WTC11 (cell line): ENCODE results near the gene EYA2. TPM values are rescaled to one million over a fixed set of nuclear protein-coding genes. Genes with fewer than 3 reads are reported as not detected.

ENCODE experiments used
- ATAC-seq: fragments of 200-7000 bp; cut with Tn5 transposase; 2 replicates; pipeline ENCODE4 v1.10.0; 2021; ENCODE audit warnings: mild to moderate bottlenecking, moderate library complexity
- CTCF ChIA-PET: fragments of 300-600 bp; sonication (Branson Sonifier 250); formaldehyde crosslinking; loops from one replicate; lab custom pipeline; 2021; ENCODE audit warnings: antibody characterized with exemption; lab: Charles Lee
- POLR2A ChIA-PET: fragments of 350-600 bp; sonication (Branson Sonifier 250); formaldehyde crosslinking; loops from one replicate; lab custom pipeline; 2021; ENCODE audit warnings: antibody characterized with exemption; lab: Charles Lee
- DNase-seq: peaks from one replicate; pipeline ENCODE4 v3.0.0; 2021; ENCODE audit warnings: low spot score
- H3K27ac Mint-ChIP-seq: 2 replicates; pipeline ENCODE4 v1.8.0; 2021; ENCODE audit warnings: mixed read lengths
- H3K27me3 Mint-ChIP-seq: 2 replicates; pipeline ENCODE4 v1.8.0; 2021; ENCODE audit warnings: low read depth, mild to moderate bottlenecking, moderate library complexity, mixed read lengths
- H3K36me3 Mint-ChIP-seq: 2 replicates; pipeline ENCODE4 v1.8.0; 2021; ENCODE audit warnings: mixed read lengths
- H3K4me1 Mint-ChIP-seq: 2 replicates; pipeline ENCODE4 v1.8.0; 2022; ENCODE audit warnings: mixed read lengths
- H3K4me3 Mint-ChIP-seq: 2 replicates; pipeline ENCODE4 v1.8.0; 2021; ENCODE audit warnings: mild to moderate bottlenecking, moderate library complexity, mixed read lengths
- H3K9me3 Mint-ChIP-seq: 2 replicates; pipeline ENCODE4 v1.8.0; 2021; ENCODE audit warnings: mixed read lengths
- GTF2I ChIP-seq: fragments of 250-450 bp; sonication (Bioruptor Pico); conservative IDR thresholded peaks from 2 replicates; pipeline ENCODE4 v1.4.0; 2021; ENCODE audit warnings: mild to moderate bottlenecking
- JAZF1 ChIP-seq: fragments of 250-450 bp; sonication (Bioruptor Pico); IDR thresholded peaks from 2 replicates; pipeline ENCODE4 v1.9.0; 2021; ENCODE audit warnings: moderate library complexity, mild to moderate bottlenecking, inconsistent platforms
- SMAD3 ChIP-seq: sonication (generic); formaldehyde crosslinking; IDR thresholded peaks from 2 replicates; pipeline ENCODE4 v1.8.0; 2022; ENCODE audit warnings: missing genetic modification reagents, mild to moderate bottlenecking, borderline replicate concordance
- SP1 ChIP-seq: sonication (generic); formaldehyde crosslinking; conservative IDR thresholded peaks from 2 replicates; pipeline ENCODE4 v1.8.1; 2022; ENCODE audit warnings: missing genetic modification reagents
- TCF7 ChIP-seq: sonication (generic); formaldehyde crosslinking; IDR thresholded peaks from 2 replicates; pipeline ENCODE4 v1.8.0; 2022; ENCODE audit warnings: mild to moderate bottlenecking, low read depth, missing genetic modification reagents, moderate library complexity
- TEAD1 ChIP-seq: sonication (generic); formaldehyde crosslinking; IDR thresholded peaks from 2 replicates; pipeline ENCODE4 v1.8.0; 2022; ENCODE audit warnings: mild to moderate bottlenecking, missing genetic modification reagents
- ZNF138 ChIP-seq: sonication (generic); formaldehyde crosslinking; conservative IDR thresholded peaks from 2 replicates; pipeline ENCODE4 v1.8.1; 2022; ENCODE audit warnings: mild to moderate bottlenecking, moderate library complexity, missing genetic modification reagents
- ZNF219 ChIP-seq: sonication (generic); formaldehyde crosslinking; IDR thresholded peaks from 2 replicates; pipeline ENCODE4 v1.8.0; 2023; ENCODE audit warnings: missing genetic modification reagents, mild to moderate bottlenecking, borderline replicate concordance
- ZNF423 ChIP-seq: fragments of 250-450 bp; sonication (Bioruptor Pico); IDR thresholded peaks from 2 replicates; pipeline ENCODE4 v2.1.2; 2022; ENCODE audit warnings: mild to moderate bottlenecking, moderate library complexity
- ZNF671 ChIP-seq: fragments of 250-450 bp; sonication (Bioruptor Pico); IDR thresholded peaks from 2 replicates; pipeline ENCODE4 v1.8.0; 2021; ENCODE audit warnings: mild to moderate bottlenecking
- total RNA-seq: library from RNA; stranded (reverse); gene quantifications from 3 replicates; pipeline ENCODE4 v1.2.3, GENCODE V29; 2021
- TF ChIP-seq, protein P1 (sequence below): sonication (generic); formaldehyde crosslinking; IDR thresholded peaks from 2 replicates; pipeline ENCODE4 v1.8.0; 2022; ENCODE audit warnings: mild to moderate bottlenecking, missing genetic modification reagents
- TF ChIP-seq, protein P2 (sequence below): sonication (generic); formaldehyde crosslinking; IDR thresholded peaks from 2 replicates; pipeline ENCODE4 v1.8.1; 2023; ENCODE audit warnings: mild to moderate bottlenecking, missing genetic modification reagents, borderline replicate concordance
- TF ChIP-seq, protein P3 (sequence below): sonication (generic); formaldehyde crosslinking; IDR thresholded peaks from 2 replicates; pipeline ENCODE4 v1.8.1; 2022; ENCODE audit warnings: low read depth, missing genetic modification reagents, borderline replicate concordance
- TF ChIP-seq, protein P4 (sequence below): fragments of 250-450 bp; sonication (Bioruptor Pico); IDR thresholded peaks from 2 replicates; pipeline ENCODE4 v1.9.0; 2021; ENCODE audit warnings: mild to moderate bottlenecking
- TF ChIP-seq, protein P5 (sequence below): sonication (generic); formaldehyde crosslinking; IDR thresholded peaks from 2 replicates; pipeline ENCODE4 v1.8.0; 2022; ENCODE audit warnings: missing genetic modification reagents
- TF ChIP-seq, protein P6 (sequence below): sonication (generic); formaldehyde crosslinking; IDR thresholded peaks from 2 replicates; pipeline ENCODE4 v1.8.1; 2022; ENCODE audit warnings: low read depth, mild to moderate bottlenecking, moderate library complexity, missing genetic modification reagents, borderline replicate concordance

Gene EYA2
- total RNA-seq, 1 experiment from 2014 or later: 1.5 TPM

DNA sequence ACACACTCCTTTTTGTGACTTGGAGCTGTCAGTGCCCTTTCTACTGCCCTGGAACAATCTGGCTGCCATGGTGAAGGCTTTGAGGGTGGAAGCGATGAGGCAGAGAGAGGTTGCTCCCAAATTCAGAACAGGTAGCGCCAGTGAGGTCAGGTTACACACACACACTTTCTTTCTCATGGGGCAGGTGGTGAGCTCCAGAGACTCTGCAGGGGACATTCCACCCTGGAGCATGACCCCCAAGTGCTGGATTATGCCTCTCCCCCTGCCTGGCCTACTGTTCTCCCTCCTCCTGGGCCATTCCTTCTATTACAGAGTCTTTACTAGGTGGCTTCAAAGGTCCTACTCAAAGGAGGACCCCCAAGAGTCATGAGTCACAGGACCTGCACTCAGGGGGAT lies 98.0 kb downstream of the EYA2 start:
- no peak overlapping the region for H3K4me3 Mint-ChIP-seq
- TF ChIP-seq SMAD3 (CRISPR knock-in tag) (no peak), TEAD1 (0 out of 2 replicates have a peak, but pooled peaks have one; percentile 12), ZNF423 (CRISPR knock-in tag) (peak; percentile 53)
- ATAC-seq (peak; percentile 74), DNase-seq (no peak)
- no peaks in the 10 kb centered on the region for H3K27me3 Mint-ChIP-seq
- 0 out of 2 replicates have a peak, but pooled peaks cover 3% of the 10 kb centered on the region for H3K9me3 Mint-ChIP-seq
- H3K4me1 Mint-ChIP-seq: peaks cover 56% of the 10 kb centered on the region
- ChIA-PET CTCF (interaction anchor here (1.5 kb wide), 1 partner anchor 172 kb away, joined by 5 read pairs; no protein-coding TSS in a partner anchor), POLR2A (interaction anchor here (0.7 kb wide), 1 partner anchor 144 kb away, joined by 3 read pairs; no protein-coding TSS in a partner anchor)
- H3K27ac Mint-ChIP-seq: peak overlapping the region; percentile 81; the same call in 1 of the 2 replicates
- H3K36me3 Mint-ChIP-seq: no peaks in the 10 kb centered on the region

DNA sequence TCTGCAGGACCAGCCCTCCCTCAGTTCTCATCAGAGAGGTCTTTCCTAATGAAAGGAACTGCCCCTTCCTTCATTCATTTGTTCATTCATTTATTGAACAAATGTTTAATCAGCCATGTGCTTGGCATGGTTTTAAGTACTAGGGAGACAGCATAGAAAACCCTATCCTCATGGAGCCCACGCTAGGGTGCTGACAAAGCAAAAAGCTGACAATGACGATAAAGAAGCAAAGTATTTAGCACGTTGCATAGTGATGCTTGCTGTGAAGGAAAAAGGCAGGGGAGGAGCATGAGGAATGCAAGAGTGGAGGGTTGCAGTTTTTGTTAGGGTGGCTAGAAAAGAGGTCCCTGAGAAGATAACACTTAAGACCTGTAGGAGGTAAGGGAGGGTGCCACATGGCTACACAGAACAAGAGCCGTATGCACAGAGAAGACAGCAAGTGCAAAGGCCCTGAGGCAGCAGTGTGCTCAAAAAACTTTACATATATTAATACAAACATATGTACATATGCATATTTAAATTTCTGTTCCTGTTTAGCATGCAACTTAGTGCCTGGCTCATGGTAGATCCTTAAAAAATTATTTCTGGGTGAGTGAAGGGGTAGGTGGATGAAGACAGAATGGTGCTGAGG lies 98.9 kb downstream of the EYA2 start:
- CTCF ChIA-PET: no interaction called here
- Mint-ChIP-seq H3K27me3 (no peaks in the 10 kb centered on the region), H3K4me1 (peaks cover 61% of the 10 kb centered on the region), H3K36me3 (no peaks in the 10 kb centered on the region), H3K27ac (no peak overlapping the region), H3K4me3 (no peak overlapping the region), H3K9me3 (0 out of 2 replicates have a peak, but pooled peaks cover 3% of the 10 kb centered on the region)
- POLR2A ChIA-PET: no interaction called here
- TF ChIP-seq GTF2I (peak; percentile 82; the same call in 1 of the 2 replicates), ZNF219 (CRISPR knock-in tag) (no peak)
- ATAC-seq (no peak), DNase-seq (no peak)

DNA sequence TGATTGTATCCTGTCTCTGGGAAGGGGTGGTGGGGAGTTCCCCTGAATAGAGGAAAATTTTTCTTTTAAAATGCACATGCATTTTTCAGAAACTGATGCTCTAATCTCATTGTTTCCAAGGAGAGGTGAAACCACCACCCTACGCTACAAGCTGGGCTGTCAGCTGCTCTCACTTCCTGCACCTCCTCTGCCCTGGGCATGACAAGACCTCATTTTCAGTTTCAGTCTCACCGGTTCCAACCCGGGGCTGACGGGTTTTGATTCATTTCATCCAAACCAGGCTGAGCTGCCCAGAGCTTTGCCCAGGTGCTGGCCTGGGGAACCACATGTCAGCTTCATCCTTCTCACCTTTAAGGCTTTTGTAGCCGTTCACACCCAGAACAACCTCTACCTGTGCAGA lies 99.7 kb downstream of the EYA2 start:
- Mint-ChIP-seq H3K27ac (no peak overlapping the region), H3K36me3 (no peaks in the 10 kb centered on the region), H3K4me1 (peaks cover 64% of the 10 kb centered on the region), H3K4me3 (no peak overlapping the region), H3K27me3 (no peaks in the 10 kb centered on the region), H3K9me3 (0 out of 2 replicates have a peak, but pooled peaks cover 3% of the 10 kb centered on the region)
- TF ChIP-seq ZNF138: no peak
- TF ChIP-seq SP1 (CRISPR knock-in tag): no peak
- no peak for TF ChIP-seq TEAD1
- TF ChIP-seq, protein P1, sequence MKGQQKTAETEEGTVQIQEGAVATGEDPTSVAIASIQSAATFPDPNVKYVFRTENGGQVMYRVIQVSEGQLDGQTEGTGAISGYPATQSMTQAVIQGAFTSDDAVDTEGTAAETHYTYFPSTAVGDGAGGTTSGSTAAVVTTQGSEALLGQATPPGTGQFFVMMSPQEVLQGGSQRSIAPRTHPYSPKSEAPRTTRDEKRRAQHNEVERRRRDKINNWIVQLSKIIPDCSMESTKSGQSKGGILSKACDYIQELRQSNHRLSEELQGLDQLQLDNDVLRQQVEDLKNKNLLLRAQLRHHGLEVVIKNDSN (CRISPR knock-in tag): no peak
- TF ChIP-seq, protein P2, sequence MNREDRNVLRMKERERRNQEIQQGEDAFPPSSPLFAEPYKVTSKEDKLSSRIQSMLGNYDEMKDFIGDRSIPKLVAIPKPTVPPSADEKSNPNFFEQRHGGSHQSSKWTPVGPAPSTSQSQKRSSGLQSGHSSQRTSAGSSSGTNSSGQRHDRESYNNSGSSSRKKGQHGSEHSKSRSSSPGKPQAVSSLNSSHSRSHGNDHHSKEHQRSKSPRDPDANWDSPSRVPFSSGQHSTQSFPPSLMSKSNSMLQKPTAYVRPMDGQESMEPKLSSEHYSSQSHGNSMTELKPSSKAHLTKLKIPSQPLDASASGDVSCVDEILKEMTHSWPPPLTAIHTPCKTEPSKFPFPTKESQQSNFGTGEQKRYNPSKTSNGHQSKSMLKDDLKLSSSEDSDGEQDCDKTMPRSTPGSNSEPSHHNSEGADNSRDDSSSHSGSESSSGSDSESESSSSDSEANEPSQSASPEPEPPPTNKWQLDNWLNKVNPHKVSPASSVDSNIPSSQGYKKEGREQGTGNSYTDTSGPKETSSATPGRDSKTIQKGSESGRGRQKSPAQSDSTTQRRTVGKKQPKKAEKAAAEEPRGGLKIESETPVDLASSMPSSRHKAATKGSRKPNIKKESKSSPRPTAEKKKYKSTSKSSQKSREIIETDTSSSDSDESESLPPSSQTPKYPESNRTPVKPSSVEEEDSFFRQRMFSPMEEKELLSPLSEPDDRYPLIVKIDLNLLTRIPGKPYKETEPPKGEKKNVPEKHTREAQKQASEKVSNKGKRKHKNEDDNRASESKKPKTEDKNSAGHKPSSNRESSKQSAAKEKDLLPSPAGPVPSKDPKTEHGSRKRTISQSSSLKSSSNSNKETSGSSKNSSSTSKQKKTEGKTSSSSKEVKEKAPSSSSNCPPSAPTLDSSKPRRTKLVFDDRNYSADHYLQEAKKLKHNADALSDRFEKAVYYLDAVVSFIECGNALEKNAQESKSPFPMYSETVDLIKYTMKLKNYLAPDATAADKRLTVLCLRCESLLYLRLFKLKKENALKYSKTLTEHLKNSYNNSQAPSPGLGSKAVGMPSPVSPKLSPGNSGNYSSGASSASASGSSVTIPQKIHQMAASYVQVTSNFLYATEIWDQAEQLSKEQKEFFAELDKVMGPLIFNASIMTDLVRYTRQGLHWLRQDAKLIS (CRISPR knock-in tag): no peak
- TF ChIP-seq, protein P3, sequence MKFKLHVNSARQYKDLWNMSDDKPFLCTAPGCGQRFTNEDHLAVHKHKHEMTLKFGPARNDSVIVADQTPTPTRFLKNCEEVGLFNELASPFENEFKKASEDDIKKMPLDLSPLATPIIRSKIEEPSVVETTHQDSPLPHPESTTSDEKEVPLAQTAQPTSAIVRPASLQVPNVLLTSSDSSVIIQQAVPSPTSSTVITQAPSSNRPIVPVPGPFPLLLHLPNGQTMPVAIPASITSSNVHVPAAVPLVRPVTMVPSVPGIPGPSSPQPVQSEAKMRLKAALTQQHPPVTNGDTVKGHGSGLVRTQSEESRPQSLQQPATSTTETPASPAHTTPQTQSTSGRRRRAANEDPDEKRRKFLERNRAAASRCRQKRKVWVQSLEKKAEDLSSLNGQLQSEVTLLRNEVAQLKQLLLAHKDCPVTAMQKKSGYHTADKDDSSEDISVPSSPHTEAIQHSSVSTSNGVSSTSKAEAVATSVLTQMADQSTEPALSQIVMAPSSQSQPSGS (CRISPR knock-in tag): no peak
- TF ChIP-seq, protein P4, sequence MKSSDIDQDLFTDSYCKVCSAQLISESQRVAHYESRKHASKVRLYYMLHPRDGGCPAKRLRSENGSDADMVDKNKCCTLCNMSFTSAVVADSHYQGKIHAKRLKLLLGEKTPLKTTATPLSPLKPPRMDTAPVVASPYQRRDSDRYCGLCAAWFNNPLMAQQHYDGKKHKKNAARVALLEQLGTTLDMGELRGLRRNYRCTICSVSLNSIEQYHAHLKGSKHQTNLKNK (CRISPR knock-in tag): no peak
- TF ChIP-seq ZNF671 (CRISPR knock-in tag): no peak
- TF ChIP-seq, protein P5, sequence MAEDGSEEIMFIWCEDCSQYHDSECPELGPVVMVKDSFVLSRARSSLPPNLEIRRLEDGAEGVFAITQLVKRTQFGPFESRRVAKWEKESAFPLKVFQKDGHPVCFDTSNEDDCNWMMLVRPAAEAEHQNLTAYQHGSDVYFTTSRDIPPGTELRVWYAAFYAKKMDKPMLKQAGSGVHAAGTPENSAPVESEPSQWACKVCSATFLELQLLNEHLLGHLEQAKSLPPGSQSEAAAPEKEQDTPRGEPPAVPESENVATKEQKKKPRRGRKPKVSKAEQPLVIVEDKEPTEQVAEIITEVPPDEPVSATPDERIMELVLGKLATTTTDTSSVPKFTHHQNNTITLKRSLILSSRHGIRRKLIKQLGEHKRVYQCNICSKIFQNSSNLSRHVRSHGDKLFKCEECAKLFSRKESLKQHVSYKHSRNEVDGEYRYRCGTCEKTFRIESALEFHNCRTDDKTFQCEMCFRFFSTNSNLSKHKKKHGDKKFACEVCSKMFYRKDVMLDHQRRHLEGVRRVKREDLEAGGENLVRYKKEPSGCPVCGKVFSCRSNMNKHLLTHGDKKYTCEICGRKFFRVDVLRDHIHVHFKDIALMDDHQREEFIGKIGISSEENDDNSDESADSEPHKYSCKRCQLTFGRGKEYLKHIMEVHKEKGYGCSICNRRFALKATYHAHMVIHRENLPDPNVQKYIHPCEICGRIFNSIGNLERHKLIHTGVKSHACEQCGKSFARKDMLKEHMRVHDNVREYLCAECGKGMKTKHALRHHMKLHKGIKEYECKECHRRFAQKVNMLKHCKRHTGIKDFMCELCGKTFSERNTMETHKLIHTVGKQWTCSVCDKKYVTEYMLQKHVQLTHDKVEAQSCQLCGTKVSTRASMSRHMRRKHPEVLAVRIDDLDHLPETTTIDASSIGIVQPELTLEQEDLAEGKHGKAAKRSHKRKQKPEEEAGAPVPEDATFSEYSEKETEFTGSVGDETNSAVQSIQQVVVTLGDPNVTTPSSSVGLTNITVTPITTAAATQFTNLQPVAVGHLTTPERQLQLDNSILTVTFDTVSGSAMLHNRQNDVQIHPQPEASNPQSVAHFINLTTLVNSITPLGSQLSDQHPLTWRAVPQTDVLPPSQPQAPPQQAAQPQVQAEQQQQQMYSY (CRISPR knock-in tag): no peak
- TF ChIP-seq, protein P6, sequence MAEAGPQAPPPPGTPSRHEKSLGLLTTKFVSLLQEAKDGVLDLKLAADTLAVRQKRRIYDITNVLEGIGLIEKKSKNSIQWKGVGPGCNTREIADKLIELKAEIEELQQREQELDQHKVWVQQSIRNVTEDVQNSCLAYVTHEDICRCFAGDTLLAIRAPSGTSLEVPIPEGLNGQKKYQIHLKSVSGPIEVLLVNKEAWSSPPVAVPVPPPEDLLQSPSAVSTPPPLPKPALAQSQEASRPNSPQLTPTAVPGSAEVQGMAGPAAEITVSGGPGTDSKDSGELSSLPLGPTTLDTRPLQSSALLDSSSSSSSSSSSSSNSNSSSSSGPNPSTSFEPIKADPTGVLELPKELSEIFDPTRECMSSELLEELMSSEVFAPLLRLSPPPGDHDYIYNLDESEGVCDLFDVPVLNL (CRISPR knock-in tag): no peak
- TF ChIP-seq TCF7 (CRISPR knock-in tag): no peak
- no peak for TF ChIP-seq JAZF1 (CRISPR knock-in tag)
- ATAC-seq (no peak), DNase-seq (no peak)
- ChIA-PET CTCF (interaction anchor here (0.6 to 0.8 kb wide), 2 partner anchors 228 to 1363 kb away, joined by 3 to 4 read pairs; no protein-coding TSS in a partner anchor), POLR2A (no interaction called here)
